CD4-positive, alpha-beta T cell treated with Interleukin-15 for 4 hours (primary cell): ENCODE measurements around the gene LPP.

Experiments
- DNase-seq: peaks from one replicate; pipeline ENCODE4 v3.0.0-alpha.2; 2020; ENCODE audit warnings: low spot score

The LPP gene

GRCh38 chr3:188135271-188135670 lies 18.7 kb upstream of the LPP start:
- no peak for DNase-seq

GRCh38 chr3:188137051-188137450 lies 16.9 kb upstream of the LPP start:
- DNase-seq, result no peak

- DNase-seq, result no peak
Measured at GRCh38 chr3:188139466-188139865, 14.5 kb upstream of the LPP start.

GRCh38 chr3:188146219-188146618 lies 7.7 kb upstream of the LPP start:
- DNase-seq, result no peak

- DNase-seq, result no peak
Measured at GRCh38 chr3:188147782-188148181, 6.2 kb upstream of the LPP start.

GRCh38 chr3:188148318-188148717 lies 5.6 kb upstream of the LPP start:
- DNase-seq, result no peak

GRCh38 chr3:188149587-188149986 lies 4.4 kb upstream of the LPP start:
- no peak for DNase-seq

- no peak for DNase-seq
Measured at GRCh38 chr3:188150982-188151381, 3.0 kb upstream of the LPP start.

GRCh38 chr3:188151438-188151837 lies 2.5 kb upstream of the LPP start:
- no peak for DNase-seq

- DNase-seq, result no peak
Measured at GRCh38 chr3:188152660-188153436, 1.1 kb upstream of the LPP start.

GRCh38 chr3:188153437-188154013 lies 432 bp upstream of the LPP start:
- DNase-seq, result no peak

GRCh38 chr3:188154809-188155574 lies 1.0 kb downstream of the LPP start:
- DNase-seq, result no peak

GRCh38 chr3:188156056-188156455 lies 2.1 kb downstream of the LPP start:
- DNase-seq, result peak; percentile 43

- DNase-seq, result no peak
Measured at GRCh38 chr3:188157407-188157806, 3.5 kb downstream of the LPP start.

GRCh38 chr3:188157971-188158370 lies 4.0 kb downstream of the LPP start:
- no peak for DNase-seq

GRCh38 chr3:188158731-188159310 lies 4.9 kb downstream of the LPP start:
- no peak for DNase-seq

GRCh38 chr3:188160751-188161150 lies 6.8 kb downstream of the LPP start:
- DNase-seq, result no peak

GRCh38 chr3:188164248-188164687 lies 10.3 kb downstream of the LPP start:
- DNase-seq, result peak; percentile 55

GRCh38 chr3:188165596-188165995 lies 11.6 kb downstream of the LPP start:
- DNase-seq, result no peak

- no peak for DNase-seq
Measured at GRCh38 chr3:188166441-188166840, 12.5 kb downstream of the LPP start.

- DNase-seq, result no peak
Measured at GRCh38 chr3:188168186-188168585, 14.2 kb downstream of the LPP start.

- DNase-seq, result no peak
Measured at GRCh38 chr3:188168648-188169047, 14.7 kb downstream of the LPP start.
